HCT116 (cell line): ENCODE measurements around the gene TMEM184B. TPM values are rescaled to one million over a fixed set of nuclear protein-coding genes. Genes with fewer than 3 reads are reported as not detected.

ENCODE experiments used
- ATAC-seq: fragments of 200-7000 bp; cut with Tn5 transposase; 2 replicates; pipeline ENCODE4 v1.9.1; 2020; ENCODE audit warnings: mild to moderate bottlenecking, moderate library complexity
- BruUV-seq: library from RNA; stranded (reverse); fragments of 400-500 nt; replicated peaks from 2 replicates; lab custom pipeline; 2021; lab: Mats Ljungman, UMichigan
- CTCF ChIA-PET: fragments of 300-600 bp; sonication (Branson Sonifier 250); formaldehyde crosslinking; loops from one replicate; lab custom pipeline; 2021; ENCODE audit warnings: antibody characterized with exemption; lab: Charles Lee
- POLR2A ChIA-PET: fragments of 300-600, 350-600 bp; sonication (Branson Sonifier 250); formaldehyde crosslinking; loops from one replicate; lab custom pipeline; 2021; ENCODE audit warnings: antibody characterized with exemption; lab: Charles Lee
- RAD21 ChIA-PET, 2 experiments: fragments of 300-600 bp; sonication (Branson Sonifier 250); formaldehyde crosslinking; loops; one replicate each; lab custom pipeline; 2023; ENCODE audit warnings: low total read pairs in 2 of 2; ENCODE audit not compliant: uncharacterized antibody in 2 of 2, unreplicated experiment in 2 of 2, low non-redundant PET in 1 of 2; lab: Charles Lee
- DNase-seq: peaks from one replicate; pipeline ENCODE4 v3.0.0-alpha.2; 2010; ENCODE audit warnings: low read depth, low spot score
- H2AFZ ChIP-seq: fragments of 200-600 bp; shearing (Covaris generic), sonication (generic); 2 replicates; pipeline ENCODE4 v1.6.1; 2017; ENCODE audit warnings: low read depth, mixed run types, mixed read lengths, antibody characterized with exemption, low read length; ENCODE audit not compliant: poor library complexity, severe bottlenecking
- H3K27ac ChIP-seq: 2 replicates; pipeline ENCODE4 v1.5.1; 2012; ENCODE audit warnings: low read depth, low read length
- H3K27me3 ChIP-seq: fragments of 200-600 bp; sonication (generic); 2 replicates; pipeline ENCODE4 v1.6.1; 2016; ENCODE audit warnings: mixed run types, low read length, mixed read lengths; ENCODE audit not compliant: insufficient read depth
- H3K36me3 ChIP-seq, 2 experiments: fragments of 200-500 bp in 1 of 2; fragments of 200-600 bp in 1 of 2; sonication (Bioruptor generic) in 1 of 2; sonication (generic) in 1 of 2; 2 replicates each; pipeline versions ENCODE4 v1.5.1 to v1.6.1; 2014 to 2016; ENCODE audit warnings: low read length in 2 of 2, inconsistent platforms in 1 of 2, mixed read lengths in 1 of 2, mixed run types in 1 of 2; ENCODE audit not compliant: insufficient read depth in 2 of 2, control insufficient read depth in 1 of 2
- H3K4me1 ChIP-seq, 2 experiments: fragments of 200-600 bp in 1 of 2; sonication (generic) in 1 of 2; 2 replicates each; pipeline versions ENCODE4 v1.5.1 to v1.6.1; 2012 to 2017; ENCODE audit warnings: low read length in 2 of 2, inconsistent platforms in 1 of 2, mild to moderate bottlenecking in 1 of 2, mixed read lengths in 1 of 2, mixed run types in 1 of 2, moderate library complexity in 1 of 2; ENCODE audit not compliant: insufficient read depth in 2 of 2, control insufficient read depth in 1 of 2
- H3K4me2 ChIP-seq: fragments of 200-600 bp; sonication (generic); 2 replicates; pipeline ENCODE4 v1.6.1; 2017; ENCODE audit warnings: mixed run types, low read length, mixed read lengths
- H3K4me3 ChIP-seq, 2 experiments: fragments of 200-600 bp in 1 of 2; sonication (generic) in 1 of 2; replicated peaks in 1 of 2; 2 replicates each; pipeline ENCODE4 v1.5.1; 2011 to 2016; ENCODE audit warnings: low read length in 2 of 2, control low read depth in 1 of 2, low read depth in 1 of 2, mild to moderate bottlenecking in 1 of 2, mixed read lengths in 1 of 2, mixed run types in 1 of 2
- H3K79me2 ChIP-seq: fragments of 200-600 bp; sonication (generic); 2 replicates; pipeline ENCODE4 v1.6.1; 2017; ENCODE audit warnings: mild to moderate bottlenecking, mixed run types, low read length, moderate library complexity, mixed read lengths; ENCODE audit not compliant: insufficient read depth
- H3K9ac ChIP-seq: fragments of 200-600 bp; sonication (generic); 2 replicates; pipeline ENCODE4 v1.6.1; 2016; ENCODE audit warnings: low read length, mixed read lengths
- H3K9me2 ChIP-seq: fragments of 200-600 bp; sonication (generic), shearing (Covaris generic); 2 replicates; pipeline ENCODE4 v1.6.1; 2017; ENCODE audit warnings: mixed run types, mild to moderate bottlenecking, moderate library complexity; ENCODE audit not compliant: insufficient read depth
- H3K9me3 ChIP-seq, 2 experiments: fragments of 200-500 bp in 1 of 2; fragments of 200-600 bp in 1 of 2; sonication (Bioruptor generic) in 1 of 2; sonication (generic) in 1 of 2; 2 replicates each; pipeline ENCODE4 v1.6.1; 2014 to 2017; ENCODE audit warnings: low read length in 2 of 2, mixed read lengths in 2 of 2, inconsistent platforms in 1 of 2, low read depth in 1 of 2, mild to moderate bottlenecking in 1 of 2, mixed run types in 1 of 2, moderate library complexity in 1 of 2; ENCODE audit not compliant: control insufficient read depth in 1 of 2, insufficient read depth in 1 of 2
- H4K20me1 ChIP-seq: fragments of 200-600 bp; sonication (generic), shearing (Covaris generic); 2 replicates; pipeline ENCODE4 v1.6.1; 2017; ENCODE audit warnings: mixed run types, mild to moderate bottlenecking, moderate library complexity; ENCODE audit not compliant: insufficient read depth
- CBX3 ChIP-seq: IDR thresholded peaks from 2 replicates; pipeline ENCODE4 v1.6.1; 2012; ENCODE audit warnings: low read depth
- CEBPB ChIP-seq: IDR thresholded peaks from 2 replicates; pipeline ENCODE4 v1.6.1; 2012; ENCODE audit warnings: low read depth
- CTCF ChIP-seq, 3 experiments: fragments of 200-600 bp in 1 of 3; sonication (generic) in 1 of 3; IDR thresholded peaks in 2 of 3; conservative IDR thresholded peaks in 1 of 3; 2 replicates each; pipeline ENCODE4 v1.5.1; 2012 to 2017; ENCODE audit warnings: low read depth in 2 of 3, low read length in 2 of 3, antibody characterized with exemption in 1 of 3, borderline replicate concordance in 1 of 3, control low read depth in 1 of 3, mild to moderate bottlenecking in 1 of 3, mixed read lengths in 1 of 3, mixed run types in 1 of 3, moderate library complexity in 1 of 3; ENCODE audit not compliant: insufficient read depth in 1 of 3
- EGR1 ChIP-seq: IDR thresholded peaks from 2 replicates; pipeline ENCODE4 v1.6.1; 2012; ENCODE audit warnings: low read depth
- ELF1 ChIP-seq: IDR thresholded peaks from 2 replicates; pipeline ENCODE4 v1.6.1; 2012; ENCODE audit warnings: low read depth, borderline replicate concordance
- EZH2phosphoT487 ChIP-seq: fragments of 200-600 bp; IDR thresholded peaks from 2 replicates; pipeline ENCODE4 v1.6.1; 2018; ENCODE audit warnings: antibody characterized with exemption, borderline replicate concordance
- FOSL1 ChIP-seq: IDR thresholded peaks from 2 replicates; pipeline ENCODE4 v1.6.1; 2012; ENCODE audit warnings: low read depth
- POLR2A ChIP-seq: IDR thresholded peaks from 2 replicates; pipeline ENCODE4 v1.7.0; 2011; ENCODE audit warnings: borderline replicate concordance; ENCODE audit not compliant: insufficient read depth, insufficient read length; ENCODE audit errors: extremely low read depth
- RAD21 ChIP-seq: IDR thresholded peaks from 2 replicates; pipeline ENCODE4 v1.6.1; 2012; ENCODE audit warnings: low read depth, mild to moderate bottlenecking
- SIN3A ChIP-seq: IDR thresholded peaks from 2 replicates; pipeline ENCODE4 v1.6.1; 2012; ENCODE audit warnings: low read depth
- SP1 ChIP-seq: IDR thresholded peaks from 2 replicates; pipeline ENCODE4 v1.6.1; 2012; ENCODE audit warnings: low read depth
- SRF ChIP-seq: IDR thresholded peaks from 2 replicates; pipeline ENCODE4 v1.6.1; 2012; ENCODE audit warnings: low read depth
- TCF7L2 ChIP-seq: IDR thresholded peaks from 2 replicates; pipeline ENCODE4 v1.7.0; 2011; ENCODE audit warnings: borderline replicate concordance, inconsistent platforms; ENCODE audit not compliant: insufficient read depth, insufficient read length; ENCODE audit errors: extremely low read depth
- YY1 ChIP-seq: IDR thresholded peaks from 2 replicates; pipeline ENCODE4 v1.6.1; 2011; ENCODE audit warnings: low read length, low read depth, moderate library complexity, mild to moderate bottlenecking; ENCODE audit not compliant: insufficient replicate concordance; ENCODE audit errors: extremely low read depth
- ZBTB33 ChIP-seq: IDR thresholded peaks from 2 replicates; pipeline ENCODE4 v1.6.1; 2011; ENCODE audit warnings: mild to moderate bottlenecking, low read length, moderate library complexity; ENCODE audit not compliant: insufficient replicate concordance; ENCODE audit errors: extremely low read depth
- ZFX ChIP-seq: fragments of 450-650 bp; IDR thresholded peaks from 2 replicates; pipeline ENCODE4 v1.6.1; 2017
- ZNF274 ChIP-seq: fragments of 200-500 bp; sonication (Bioruptor generic); IDR thresholded peaks from 2 replicates; pipeline ENCODE4 v1.6.1; 2014; ENCODE audit warnings: mild to moderate bottlenecking, low read depth, low read length, inconsistent platforms
- intact Hi-C: fragments of 100-400 bp; cut with micrococcal nuclease; formaldehyde crosslinking; loops from 2 replicates; pipeline ENCODE4 v1.10.0; 2022
- total RNA-seq: library from RNA; stranded (reverse); gene quantifications from one replicate; pipeline ENCODE4 v1.2.1, GENCODE V29; 2021; ENCODE audit not compliant: unreplicated experiment
- TF ChIP-seq, protein P1 (sequence below): IDR thresholded peaks from 2 replicates; pipeline ENCODE4 v1.6.1; 2012
- TF ChIP-seq, protein P2 (sequence below): IDR thresholded peaks from 2 replicates; pipeline ENCODE4 v1.6.1; 2012; ENCODE audit warnings: low read depth

The TMEM184B gene
- total RNA-seq, 1 experiment from 2014 or later = 66.0 TPM

GRCh38 chr22:38187413-38188212 is 85.2 kb downstream of the TMEM184B start:
- Histone ChIP-seq H3K36me3 (no peaks in the 10 kb centered on the region), H3K9me3 (no peaks in the 10 kb centered on the region), H3K4me3 (no peak overlapping the region), H3K9ac (no peak overlapping the region), H3K27me3 (no peaks in the 10 kb centered on the region), H3K9me2 (no peaks in the 10 kb centered on the region), H2AFZ (no peak overlapping the region), H4K20me1 (no peaks in the 10 kb centered on the region), H3K4me1 (peaks cover 0 to 4% of the 10 kb centered on the region in 2 experiments; a peak in 1 of 4 replicates), H3K79me2 (no peaks in the 10 kb centered on the region), H3K4me2 (no peak overlapping the region), H3K27ac (no peak overlapping the region)
- intact Hi-C loops = no loop called here
- ChIA-PET CTCF (no interaction called here), POLR2A (no interaction called here), RAD21 (no interaction called here)
- DNase-seq (no peak), ATAC-seq (no peak)
- no TSS peak for BruUV-seq
- TF ChIP-seq SP1 = no peak
- no peak for TF ChIP-seq ZNF274
- no peak for TF ChIP-seq EZH2phosphoT487
- TF ChIP-seq CEBPB = no peak
- no peak for TF ChIP-seq EGR1
- TF ChIP-seq CTCF (IDR thresholded peaks at IDR 0.05 in 2 of 3, conservative IDR thresholded peaks at IDR 0.05 in 1 of 3; ENCODE audit: borderline replicate concordance in 1 of 3, insufficient read depth in 1 of 3, low read depth in 2 of 3, low read length in 2 of 3) = no peak
- TF ChIP-seq ELF1 = no peak
- no peak for TF ChIP-seq YY1
- TF ChIP-seq TCF7L2 = no peak
- no peak for TF ChIP-seq RAD21
- no peak for TF ChIP-seq FOSL1
- TF ChIP-seq ZFX = no peak
- TF ChIP-seq SRF = no peak
- TF ChIP-seq, protein P1, sequence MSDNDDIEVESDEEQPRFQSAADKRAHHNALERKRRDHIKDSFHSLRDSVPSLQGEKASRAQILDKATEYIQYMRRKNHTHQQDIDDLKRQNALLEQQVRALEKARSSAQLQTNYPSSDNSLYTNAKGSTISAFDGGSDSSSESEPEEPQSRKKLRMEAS = no peak
- TF ChIP-seq ZBTB33 = no peak
- TF ChIP-seq CBX3 = no peak
- no peak for TF ChIP-seq SIN3A
- no peak for TF ChIP-seq POLR2A
- TF ChIP-seq, protein P2, sequence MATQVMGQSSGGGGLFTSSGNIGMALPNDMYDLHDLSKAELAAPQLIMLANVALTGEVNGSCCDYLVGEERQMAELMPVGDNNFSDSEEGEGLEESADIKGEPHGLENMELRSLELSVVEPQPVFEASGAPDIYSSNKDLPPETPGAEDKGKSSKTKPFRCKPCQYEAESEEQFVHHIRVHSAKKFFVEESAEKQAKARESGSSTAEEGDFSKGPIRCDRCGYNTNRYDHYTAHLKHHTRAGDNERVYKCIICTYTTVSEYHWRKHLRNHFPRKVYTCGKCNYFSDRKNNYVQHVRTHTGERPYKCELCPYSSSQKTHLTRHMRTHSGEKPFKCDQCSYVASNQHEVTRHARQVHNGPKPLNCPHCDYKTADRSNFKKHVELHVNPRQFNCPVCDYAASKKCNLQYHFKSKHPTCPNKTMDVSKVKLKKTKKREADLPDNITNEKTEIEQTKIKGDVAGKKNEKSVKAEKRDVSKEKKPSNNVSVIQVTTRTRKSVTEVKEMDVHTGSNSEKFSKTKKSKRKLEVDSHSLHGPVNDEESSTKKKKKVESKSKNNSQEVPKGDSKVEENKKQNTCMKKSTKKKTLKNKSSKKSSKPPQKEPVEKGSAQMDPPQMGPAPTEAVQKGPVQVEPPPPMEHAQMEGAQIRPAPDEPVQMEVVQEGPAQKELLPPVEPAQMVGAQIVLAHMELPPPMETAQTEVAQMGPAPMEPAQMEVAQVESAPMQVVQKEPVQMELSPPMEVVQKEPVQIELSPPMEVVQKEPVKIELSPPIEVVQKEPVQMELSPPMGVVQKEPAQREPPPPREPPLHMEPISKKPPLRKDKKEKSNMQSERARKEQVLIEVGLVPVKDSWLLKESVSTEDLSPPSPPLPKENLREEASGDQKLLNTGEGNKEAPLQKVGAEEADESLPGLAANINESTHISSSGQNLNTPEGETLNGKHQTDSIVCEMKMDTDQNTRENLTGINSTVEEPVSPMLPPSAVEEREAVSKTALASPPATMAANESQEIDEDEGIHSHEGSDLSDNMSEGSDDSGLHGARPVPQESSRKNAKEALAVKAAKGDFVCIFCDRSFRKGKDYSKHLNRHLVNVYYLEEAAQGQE = no peak
